Measurements from ENCODE around the gene DYSF.

GRCh38 chr2:71462641-71463341 is 9.4 kb downstream of the DYSF start:
- TF ChIP-seq CTCF (conservative IDR thresholded peaks at IDR 0.05; ENCODE audit: low read length), result no peak
- TF ChIP-seq EZH2phosphoT487 (IDR thresholded peaks at IDR 0.05; ENCODE audit: borderline replicate concordance), result no peak
